ENCODE data around the gene LRRC61. TPM values are rescaled to one million over a fixed set of nuclear protein-coding genes. Genes with fewer than 3 reads are reported as not detected.

The LRRC61 gene
- total RNA-seq, 2 donors from 2014 or later = 37.1 to 37.3 TPM

DNA sequence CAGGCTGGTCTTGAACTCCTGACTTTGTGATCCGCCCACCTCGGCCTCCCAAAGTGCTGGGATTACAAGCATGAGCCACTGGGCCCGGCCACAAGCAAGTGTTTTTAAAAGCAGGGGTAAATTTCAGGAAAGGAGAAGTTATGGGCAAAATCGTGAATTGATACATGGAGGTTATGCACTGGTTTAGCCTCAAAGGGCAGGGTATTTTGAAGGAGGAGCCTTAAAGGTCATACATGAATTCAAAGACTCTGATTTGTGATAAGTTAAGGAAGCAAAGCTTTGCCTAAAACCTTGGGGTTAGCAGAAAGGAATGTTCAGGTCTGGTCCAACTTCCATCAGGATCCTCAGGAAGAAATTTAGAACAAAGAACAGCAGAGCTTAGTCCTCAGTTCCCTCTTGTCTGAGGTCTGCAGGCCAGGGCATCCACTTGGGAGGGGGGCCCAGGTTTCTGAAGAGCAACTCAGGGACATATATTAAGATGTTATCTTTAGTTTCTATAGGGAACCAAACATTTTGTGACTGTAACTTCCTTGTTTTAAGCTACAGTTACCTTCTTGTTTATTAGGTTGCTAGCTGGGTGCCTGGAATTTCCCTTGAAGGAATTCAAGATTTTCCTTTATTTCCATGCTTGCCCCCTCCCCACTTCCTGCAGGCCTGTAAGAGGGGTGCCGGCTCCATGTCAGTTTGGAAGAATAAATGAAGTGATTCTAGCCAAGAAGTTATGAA is 42.7 kb downstream of the LRRC61 start:
- no peak overlapping the region for H3K27ac Mint-ChIP-seq
- H3K9me3 Mint-ChIP-seq = no peaks in the 10 kb centered on the region
- no peaks in the 10 kb centered on the region for H3K36me3 Mint-ChIP-seq (ENCODE audit: insufficient read depth in 2 of 2)
- DNase-seq = no peak
- H3K4me3 Mint-ChIP-seq = no peak overlapping the region
- no peaks in the 10 kb centered on the region for H3K27me3 Mint-ChIP-seq (ENCODE audit: low read depth)
- H3K4me1 Mint-ChIP-seq (ENCODE audit: low read depth) = peaks cover 40% of the 10 kb centered on the region
- ATAC-seq (replicated peaks in 1 of 2) = no peak

DNA sequence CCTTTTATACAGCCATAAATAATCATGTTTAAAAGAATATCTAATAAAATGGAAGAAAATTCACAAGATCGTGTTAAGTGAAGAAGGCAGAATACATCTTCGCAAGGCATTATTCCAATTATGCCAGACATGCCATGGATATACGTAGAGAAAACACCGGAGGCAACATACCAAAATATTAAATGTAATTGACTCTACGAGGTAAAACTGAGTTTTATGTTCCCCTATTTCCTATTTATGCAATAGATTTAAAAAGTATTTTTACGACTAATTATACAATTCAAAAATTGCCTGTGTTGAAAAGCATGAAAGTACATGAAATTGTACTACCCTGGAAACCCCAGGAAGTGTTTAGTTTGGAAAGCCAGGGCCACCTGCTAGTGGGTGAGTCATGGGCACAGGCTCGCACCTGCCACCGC is 44.5 kb downstream of the LRRC61 start:
- H3K4me3 Mint-ChIP-seq = peak overlapping the region; percentile 87 to 93
- peak overlapping the region; percentile 93 for H3K27ac Mint-ChIP-seq
- no peak for ATAC-seq (replicated peaks in 1 of 2)
- H3K4me1 Mint-ChIP-seq (ENCODE audit: low read depth) = peaks cover 42% of the 10 kb centered on the region
- no peaks in the 10 kb centered on the region for H3K27me3 Mint-ChIP-seq (ENCODE audit: low read depth)
- H3K36me3 Mint-ChIP-seq (ENCODE audit: insufficient read depth in 2 of 2) = no peaks in the 10 kb centered on the region
- no peak for DNase-seq
- H3K9me3 Mint-ChIP-seq = no peaks in the 10 kb centered on the region

GRCh38 chr7:150368096-150368883 is 45.1 kb downstream of the LRRC61 start, which contains the start of gene REPIN1:
Gene REPIN1 (plus strand): TSS chr7:150368822. CDS start chr7:150369712, 890 bp downstream.
- no peaks in the 10 kb centered on the region for H3K9me3 Mint-ChIP-seq
- DNase-seq = peak; percentile 85 to 90
- H3K27ac Mint-ChIP-seq = peak within 1 kb of the TSS; percentile 93
- H3K27me3 Mint-ChIP-seq (ENCODE audit: low read depth) = no peaks in the 10 kb centered on the region
- H3K4me1 Mint-ChIP-seq (ENCODE audit: low read depth) = peaks cover 42% of the 10 kb centered on the region
- peak within 1 kb of the TSS; percentile 93 to 95 for H3K4me3 Mint-ChIP-seq
- ATAC-seq (replicated peaks in 1 of 2) = peak; percentile 77 to 83
- H3K36me3 Mint-ChIP-seq (ENCODE audit: insufficient read depth in 2 of 2) = no peaks in the 10 kb centered on the region

GRCh38 chr7:150368884-150369747 is 46.0 kb downstream of the LRRC61 start:
- Mint-ChIP-seq H3K4me1 (ENCODE audit: low read depth) (peaks cover 44% of the 10 kb centered on the region), H3K9me3 (no peaks in the 10 kb centered on the region), H3K36me3 (ENCODE audit: insufficient read depth in 2 of 2) (no peaks in the 10 kb centered on the region), H3K27ac (peak overlapping the region; percentile 49), H3K27me3 (ENCODE audit: low read depth) (no peaks in the 10 kb centered on the region), H3K4me3 (peak overlapping the region; percentile 93 to 95)
- peak; percentile 21 to 24 for ATAC-seq (replicated peaks in 1 of 2)
- peak; percentile 42 to 54 for DNase-seq

GRCh38 chr7:150369748-150370501 is 46.8 kb downstream of the LRRC61 start:
- DNase-seq (no peak), ATAC-seq (replicated peaks in 1 of 2) (no peak)
- Mint-ChIP-seq H3K36me3 (ENCODE audit: insufficient read depth in 2 of 2) (no peaks in the 10 kb centered on the region), H3K9me3 (no peaks in the 10 kb centered on the region), H3K27ac (peak overlapping the region; percentile 49), H3K27me3 (ENCODE audit: low read depth) (no peaks in the 10 kb centered on the region), H3K4me3 (peak overlapping the region; percentile 88 to 95), H3K4me1 (ENCODE audit: low read depth) (peaks cover 48% of the 10 kb centered on the region)

DNA sequence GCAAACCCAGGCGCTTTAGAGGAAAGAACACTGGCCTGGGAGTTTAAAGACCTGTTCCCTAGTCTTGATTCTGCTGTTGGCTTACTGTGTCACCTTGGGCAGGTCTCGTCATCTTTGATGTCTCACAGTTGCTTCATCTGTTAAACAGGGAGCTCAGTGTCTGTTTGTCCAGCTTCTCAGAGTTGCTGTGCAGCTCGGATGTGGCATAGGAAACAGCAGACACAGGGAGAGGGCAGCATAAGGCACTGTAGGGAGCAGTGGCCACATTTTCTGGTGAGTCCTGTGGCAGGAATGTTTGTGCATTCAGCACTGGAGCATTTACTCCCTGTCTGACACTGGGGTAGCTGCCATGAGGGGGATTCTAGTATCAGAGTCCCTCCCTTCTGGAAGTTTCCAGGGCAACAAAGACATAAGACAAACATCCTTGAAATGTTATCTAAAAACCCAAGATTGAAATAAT is 47.5 kb downstream of the LRRC61 start:
- peak overlapping the region; percentile 50 for H3K27ac Mint-ChIP-seq
- H3K4me3 Mint-ChIP-seq = peak overlapping the region; percentile 88 to 95
- H3K27me3 Mint-ChIP-seq (ENCODE audit: low read depth) = no peaks in the 10 kb centered on the region
- DNase-seq (no peak), ATAC-seq (replicated peaks in 1 of 2) (no peak)
- peaks cover 49% of the 10 kb centered on the region for H3K4me1 Mint-ChIP-seq (ENCODE audit: low read depth)
- H3K9me3 Mint-ChIP-seq = no peaks in the 10 kb centered on the region
- H3K36me3 Mint-ChIP-seq (ENCODE audit: insufficient read depth in 2 of 2) = no peaks in the 10 kb centered on the region

DNA sequence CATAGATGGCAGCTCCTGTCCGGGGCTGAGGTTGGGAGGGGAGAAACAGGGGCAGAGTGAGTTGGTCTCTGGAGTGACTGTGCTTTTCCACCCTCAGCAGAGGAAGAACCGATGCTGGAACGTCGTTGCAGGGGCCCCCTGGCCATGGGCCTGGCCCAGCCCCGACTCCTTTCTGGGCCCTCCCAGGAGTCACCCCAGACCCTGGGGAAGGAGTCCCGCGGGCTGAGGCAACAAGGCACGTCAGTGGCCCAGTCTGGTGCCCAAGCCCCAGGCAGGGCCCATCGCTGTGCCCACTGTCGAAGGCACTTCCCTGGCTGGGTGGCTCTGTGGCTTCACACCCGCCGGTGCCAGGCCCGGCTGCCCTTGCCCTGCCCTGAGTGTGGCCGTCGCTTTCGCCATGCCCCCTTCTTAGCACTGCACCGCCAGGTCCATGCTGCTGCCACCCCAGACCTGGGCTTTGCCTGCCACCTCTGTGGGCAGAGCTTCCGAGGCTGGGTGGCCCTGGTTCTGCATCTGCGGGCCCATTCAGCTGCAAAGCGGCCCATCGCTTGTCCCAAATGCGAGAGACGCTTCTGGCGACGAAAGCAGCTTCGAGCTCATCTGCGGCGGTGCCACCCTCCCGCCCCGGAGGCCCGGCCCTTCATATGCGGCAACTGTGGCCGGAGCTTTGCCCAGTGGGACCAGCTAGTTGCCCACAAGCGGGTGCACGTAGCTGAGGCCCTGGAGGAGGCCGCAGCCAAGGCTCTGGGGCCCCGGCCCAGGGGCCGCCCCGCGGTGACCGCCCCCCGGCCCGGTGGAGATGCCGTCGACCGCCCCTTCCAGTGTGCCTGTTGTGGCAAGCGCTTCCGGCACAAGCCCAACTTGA is 48.2 kb downstream of the LRRC61 start:
- H3K27ac Mint-ChIP-seq = no peak overlapping the region
- no peak for DNase-seq
- no peak overlapping the region for H3K4me3 Mint-ChIP-seq

DNA sequence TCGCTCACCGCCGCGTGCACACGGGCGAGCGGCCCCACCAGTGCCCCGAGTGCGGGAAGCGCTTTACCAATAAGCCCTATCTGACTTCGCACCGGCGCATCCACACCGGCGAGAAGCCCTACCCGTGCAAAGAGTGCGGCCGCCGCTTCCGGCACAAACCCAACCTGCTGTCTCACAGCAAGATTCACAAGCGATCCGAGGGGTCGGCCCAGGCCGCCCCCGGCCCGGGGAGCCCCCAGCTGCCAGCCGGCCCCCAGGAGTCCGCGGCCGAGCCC is 48.8 kb downstream of the LRRC61 start:
- Mint-ChIP-seq H3K4me1 (ENCODE audit: low read depth) (peaks cover 53% of the 10 kb centered on the region), H3K27me3 (ENCODE audit: low read depth) (no peaks in the 10 kb centered on the region), H3K9me3 (no peaks in the 10 kb centered on the region), H3K36me3 (ENCODE audit: insufficient read depth in 2 of 2) (no peaks in the 10 kb centered on the region), H3K4me3 (no peak overlapping the region), H3K27ac (no peak overlapping the region)
- DNase-seq (no peak), ATAC-seq (replicated peaks in 1 of 2) (no peak)

More for the DNA sequence above, 48.2 kb downstream of the LRRC61 start:
- Mint-ChIP-seq H3K9me3 (no peaks in the 10 kb centered on the region), H3K36me3 (ENCODE audit: insufficient read depth in 2 of 2) (no peaks in the 10 kb centered on the region), H3K27me3 (ENCODE audit: low read depth) (no peaks in the 10 kb centered on the region), H3K4me1 (ENCODE audit: low read depth) (peaks cover 49% of the 10 kb centered on the region)
- no peak for ATAC-seq (replicated peaks in 1 of 2)

DNA sequence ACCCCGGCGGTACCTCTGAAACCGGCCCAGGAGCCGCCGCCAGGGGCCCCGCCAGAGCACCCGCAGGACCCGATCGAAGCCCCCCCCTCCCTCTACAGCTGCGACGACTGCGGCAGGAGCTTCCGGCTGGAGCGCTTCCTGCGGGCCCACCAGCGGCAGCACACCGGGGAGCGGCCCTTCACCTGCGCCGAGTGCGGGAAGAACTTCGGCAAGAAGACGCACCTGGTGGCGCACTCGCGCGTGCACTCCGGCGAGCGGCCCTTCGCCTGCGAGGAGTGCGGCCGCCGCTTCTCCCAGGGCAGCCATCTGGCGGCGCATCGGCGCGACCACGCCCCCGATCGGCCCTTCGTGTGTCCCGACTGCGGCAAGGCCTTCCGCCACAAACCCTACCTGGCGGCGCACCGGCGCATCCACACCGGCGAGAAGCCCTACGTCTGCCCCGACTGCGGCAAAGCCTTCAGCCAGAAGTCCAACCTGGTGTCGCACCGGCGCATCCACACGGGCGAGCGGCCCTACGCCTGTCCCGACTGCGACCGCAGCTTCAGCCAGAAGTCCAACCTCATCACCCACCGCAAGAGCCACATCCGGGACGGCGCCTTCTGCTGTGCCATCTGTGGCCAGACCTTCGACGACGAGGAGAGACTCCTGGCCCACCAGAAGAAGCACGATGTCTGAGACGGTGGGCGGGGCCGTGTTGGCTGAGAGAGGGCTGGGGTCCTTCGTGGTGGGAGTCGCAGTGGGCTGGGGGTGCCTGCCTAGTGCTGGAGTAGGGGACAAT is 49.3 kb downstream of the LRRC61 start:
- Mint-ChIP-seq H3K4me3 (no peak overlapping the region), H3K27ac (no peak overlapping the region), H3K27me3 (ENCODE audit: low read depth) (no peaks in the 10 kb centered on the region), H3K9me3 (no peaks in the 10 kb centered on the region), H3K4me1 (ENCODE audit: low read depth) (peaks cover 51% of the 10 kb centered on the region), H3K36me3 (ENCODE audit: insufficient read depth in 2 of 2) (no peaks in the 10 kb centered on the region)
- no peak for DNase-seq
- no peak for ATAC-seq (replicated peaks in 1 of 2)

DNA sequence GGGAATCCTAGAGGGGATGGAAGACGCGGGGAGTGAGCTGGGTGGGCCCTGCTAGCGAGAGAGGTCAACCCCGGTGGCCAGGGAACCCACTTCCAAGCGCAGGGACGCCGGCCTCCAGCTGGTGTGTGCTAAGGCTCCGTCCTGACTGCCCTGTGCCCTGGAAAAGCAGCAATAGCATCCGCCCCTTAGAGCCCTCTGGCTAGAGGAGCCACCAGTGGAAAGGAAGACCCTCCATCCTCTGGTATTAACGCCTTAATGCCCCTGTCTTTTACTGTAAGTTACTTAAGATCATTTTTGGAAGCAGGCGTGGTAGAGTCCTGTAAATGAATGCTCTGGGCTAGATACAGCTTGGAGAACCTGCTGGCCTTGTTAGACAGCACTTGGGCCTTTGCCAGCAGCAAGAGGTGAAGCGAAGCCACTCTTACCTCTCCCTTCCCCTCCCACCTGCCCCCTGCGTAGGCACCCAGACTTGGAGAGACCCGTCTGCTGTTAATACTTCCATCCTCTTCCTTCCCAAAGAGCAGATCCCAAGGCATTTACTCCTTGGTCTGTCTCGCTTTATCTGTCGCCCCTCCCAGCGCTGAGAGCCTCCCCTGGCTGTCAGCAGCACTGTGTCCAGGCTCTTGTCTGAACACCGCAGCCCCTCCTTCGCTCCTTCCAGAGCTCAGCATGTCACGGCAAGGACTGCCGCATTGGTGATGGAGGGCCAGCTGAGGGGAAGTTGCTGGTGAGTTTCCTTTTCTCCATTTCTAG is 50.1 kb downstream of the LRRC61 start:
- Mint-ChIP-seq H3K36me3 (ENCODE audit: insufficient read depth in 2 of 2) (no peaks in the 10 kb centered on the region), H3K4me1 (ENCODE audit: low read depth) (peaks cover 59% of the 10 kb centered on the region), H3K27me3 (ENCODE audit: low read depth) (no peaks in the 10 kb centered on the region), H3K4me3 (no peak overlapping the region), H3K27ac (no peak overlapping the region), H3K9me3 (no peaks in the 10 kb centered on the region)
- ATAC-seq (replicated peaks in 1 of 2) (no peak), DNase-seq (no peak)

- Mint-ChIP-seq H3K9me3 (no peaks in the 10 kb centered on the region), H3K36me3 (ENCODE audit: insufficient read depth in 2 of 2) (no peaks in the 10 kb centered on the region), H3K4me1 (ENCODE audit: low read depth) (peaks cover 61% of the 10 kb centered on the region), H3K27me3 (ENCODE audit: low read depth) (no peaks in the 10 kb centered on the region), H3K4me3 (no peak overlapping the region), H3K27ac (peak overlapping the region; percentile 58)
- DNase-seq (no peak), ATAC-seq (replicated peaks in 1 of 2) (no peak)
Measured at GRCh38 chr7:150374026-150374425, 50.9 kb downstream of the LRRC61 start.
